Bronchial epithelial cell (primary cell): ENCODE measurements around the gene SLC6A6. TPM values are rescaled to one million over a fixed set of nuclear protein-coding genes. Genes with fewer than 3 reads are reported as not detected.

Source experiments
- DNase-seq: peaks from one replicate; pipeline ENCODE4 v3.0.0-alpha.2; 2010; ENCODE audit warnings: low read depth
- FAIRE-seq: peaks from 2 replicates; lab custom pipeline; 2011; peaks lifted over from hg19 to GRCh38; lab: Jason Lieb, UNC
- H3K27me3 ChIP-seq: 2 replicates; pipeline ENCODE4 v1.5.1; 2011; ENCODE audit warnings: low read length; ENCODE audit not compliant: control insufficient read depth, insufficient read depth
- H3K36me3 ChIP-seq: 2 replicates; pipeline ENCODE4 v1.5.1; 2011; ENCODE audit warnings: low read length; ENCODE audit not compliant: control insufficient read depth, insufficient read depth
- H3K4me3 ChIP-seq: 2 replicates; pipeline ENCODE4 v1.5.1; 2011; ENCODE audit warnings: mild to moderate bottlenecking, low read depth, low read length, control low read depth
- CTCF ChIP-seq: IDR thresholded peaks from 2 replicates; pipeline ENCODE4 v1.5.1; 2011; ENCODE audit warnings: mild to moderate bottlenecking, moderate library complexity, low read length, control low read depth, inconsistent platforms; ENCODE audit not compliant: insufficient read depth, severe bottlenecking
- total RNA-seq: library from RNA; depleted of rRNA; stranded (reverse); fragments of >200 nt; gene quantifications from 2 replicates; pipeline ENCODE4 v1.2.1, GENCODE V29; 2014

The SLC6A6 gene
- total RNA-seq, 1 donor from 2014 or later = 13.2 TPM

GRCh38 chr3:14404186-14404585 is 1.8 kb downstream of the SLC6A6 start:
- Histone ChIP-seq H3K36me3 (no peaks in the 10 kb centered on the region), H3K27me3 (no peaks in the 10 kb centered on the region), H3K4me3 (no peak overlapping the region)
- no peak for DNase-seq
- FAIRE-seq = no peak
- no peak for TF ChIP-seq CTCF

GRCh38 chr3:14404631-14405359 is 2.4 kb downstream of the SLC6A6 start:
- no peak for DNase-seq
- TF ChIP-seq CTCF = no peak
- H3K27me3 ChIP-seq = no peaks in the 10 kb centered on the region
- no peaks in the 10 kb centered on the region for H3K36me3 ChIP-seq
- H3K4me3 ChIP-seq = no peak overlapping the region
- FAIRE-seq = no peak

DNA sequence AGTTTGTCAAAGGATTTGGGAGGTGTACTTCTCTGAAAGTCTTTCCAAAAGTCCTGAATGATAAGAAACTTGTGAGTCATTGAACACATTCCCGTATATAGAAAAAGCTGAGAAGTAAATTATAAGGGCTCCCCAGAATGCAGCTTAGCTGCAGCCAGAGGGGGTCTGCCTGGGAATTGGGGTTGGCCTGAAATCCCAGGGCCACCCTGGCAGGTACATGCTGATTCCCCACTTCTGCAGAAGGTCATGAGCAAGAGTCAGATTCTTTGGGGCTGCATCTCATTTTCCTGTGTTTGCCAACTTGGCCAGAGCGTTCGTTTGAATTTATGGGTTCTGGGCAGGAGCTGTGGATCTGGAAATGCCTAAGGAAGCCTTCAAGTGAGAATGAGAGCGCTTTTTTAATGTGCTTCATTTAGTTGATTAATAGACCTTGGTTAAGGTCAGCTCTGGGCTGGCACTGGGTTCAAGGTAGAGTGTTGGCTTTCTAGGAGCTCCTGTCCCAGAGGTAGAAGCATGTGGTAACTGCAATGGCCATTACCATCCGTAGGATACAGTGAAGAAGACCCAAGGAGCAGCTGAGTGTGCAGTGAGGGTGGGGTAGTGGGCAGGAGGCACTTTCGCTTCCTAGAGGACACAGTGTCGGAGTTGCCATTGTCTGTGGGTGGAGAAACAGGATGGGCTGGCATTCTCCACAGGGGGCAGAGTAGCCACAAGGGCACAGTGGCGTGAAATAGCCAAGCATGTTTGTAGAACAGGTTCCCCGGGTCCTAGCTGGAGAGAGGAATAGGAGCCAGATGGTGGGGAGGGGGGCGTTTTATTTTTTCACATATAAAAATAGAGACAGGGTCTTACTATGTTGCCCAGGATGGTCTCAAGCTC is 3.2 kb downstream of the SLC6A6 start:
- Histone ChIP-seq H3K4me3 (no peak overlapping the region), H3K36me3 (no peaks in the 10 kb centered on the region), H3K27me3 (no peaks in the 10 kb centered on the region)
- FAIRE-seq (no peak), DNase-seq (no peak)
- TF ChIP-seq CTCF = no peak

- H3K36me3 ChIP-seq = no peaks in the 10 kb centered on the region
- FAIRE-seq (no peak), DNase-seq (no peak)
- no peak for TF ChIP-seq CTCF
- no peak overlapping the region for H3K4me3 ChIP-seq
- no peaks in the 10 kb centered on the region for H3K27me3 ChIP-seq
Measured at GRCh38 chr3:14406336-14406735, 3.9 kb downstream of the SLC6A6 start.

DNA sequence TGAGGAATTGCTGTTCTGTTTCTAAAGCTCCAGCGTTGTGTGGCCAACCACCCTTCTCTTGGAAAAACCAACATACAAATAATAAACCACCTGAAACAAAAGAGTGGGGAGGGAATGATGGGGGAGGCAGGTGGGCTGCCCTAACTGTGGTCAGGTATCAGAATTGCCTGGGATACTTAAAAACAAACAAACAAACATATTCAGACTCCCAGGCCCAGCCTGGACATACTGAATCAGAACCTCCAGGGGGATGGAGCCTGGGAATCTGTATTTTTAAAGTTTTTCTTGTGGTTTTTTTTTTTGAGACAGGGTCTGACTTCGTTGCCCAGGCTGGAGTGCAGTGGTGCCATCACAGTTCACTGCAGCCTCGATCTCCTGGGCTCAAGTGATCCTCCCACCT is 4.4 kb downstream of the SLC6A6 start:
- no peak for FAIRE-seq
- no peak overlapping the region for H3K4me3 ChIP-seq
- DNase-seq = no peak
- no peak for TF ChIP-seq CTCF
- H3K27me3 ChIP-seq = no peaks in the 10 kb centered on the region
- H3K36me3 ChIP-seq = no peaks in the 10 kb centered on the region
